ENCODE data around the gene TNFRSF12A. TPM values are rescaled to one million over a fixed set of nuclear protein-coding genes. Genes with fewer than 3 reads are reported as not detected.

TNFRSF12A gene
- total and polyA plus RNA-seq, 2 of the 13 experiments (the other 11 are each of a cell fraction or from before 2014, with no cell fraction given), result 61.9 to 66.0 TPM

DNA sequence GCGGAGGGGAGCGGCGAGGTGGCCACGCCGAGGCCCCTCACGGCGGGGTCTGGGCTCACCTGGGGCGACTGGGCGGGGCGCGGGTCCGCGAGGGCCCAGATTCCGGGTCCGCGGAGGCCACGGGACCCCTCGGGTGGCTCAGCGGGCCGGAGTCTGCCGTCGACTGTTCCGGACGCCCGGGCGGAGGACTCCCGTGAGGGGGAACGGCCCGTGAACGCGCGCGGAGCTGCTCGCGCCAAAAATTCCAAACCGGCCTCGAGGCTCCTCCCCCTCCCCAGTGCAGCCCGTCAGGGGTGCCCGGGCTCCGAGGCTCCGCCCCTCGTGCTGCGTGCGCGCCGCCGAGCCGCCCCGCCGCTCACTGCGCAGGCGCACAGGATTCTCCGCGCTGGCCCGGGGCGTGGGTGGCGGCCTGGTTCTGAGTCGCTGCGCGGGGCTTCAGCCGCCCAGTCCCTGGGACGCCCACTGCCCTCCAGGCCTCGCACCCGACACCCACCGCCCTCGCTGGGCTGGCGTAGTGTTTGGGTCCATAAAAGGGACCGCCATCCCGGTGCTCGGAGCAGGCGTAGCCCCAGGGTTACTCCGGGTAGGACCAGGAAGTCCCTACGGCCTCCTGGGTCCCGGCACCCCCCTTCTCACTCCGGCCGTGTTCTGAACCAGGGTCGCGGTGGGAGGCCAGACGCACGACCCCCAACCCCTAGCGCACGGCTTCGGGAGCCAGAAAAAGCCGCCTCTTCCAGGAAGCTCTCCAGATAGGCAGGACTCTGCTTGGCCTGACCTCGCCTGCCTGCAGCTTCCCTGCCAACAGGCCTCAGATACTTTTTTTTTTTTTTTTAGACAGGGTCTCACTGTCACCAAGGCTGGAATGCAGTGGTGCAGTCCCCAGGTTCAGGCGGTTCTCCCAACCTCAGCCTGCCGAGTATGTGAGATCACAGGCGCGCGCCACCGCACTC lies 39.7 kb upstream of the TNFRSF12A start, which contains the start of gene PKMYT1 (continued):
- TF ChIP-seq, protein P1, sequence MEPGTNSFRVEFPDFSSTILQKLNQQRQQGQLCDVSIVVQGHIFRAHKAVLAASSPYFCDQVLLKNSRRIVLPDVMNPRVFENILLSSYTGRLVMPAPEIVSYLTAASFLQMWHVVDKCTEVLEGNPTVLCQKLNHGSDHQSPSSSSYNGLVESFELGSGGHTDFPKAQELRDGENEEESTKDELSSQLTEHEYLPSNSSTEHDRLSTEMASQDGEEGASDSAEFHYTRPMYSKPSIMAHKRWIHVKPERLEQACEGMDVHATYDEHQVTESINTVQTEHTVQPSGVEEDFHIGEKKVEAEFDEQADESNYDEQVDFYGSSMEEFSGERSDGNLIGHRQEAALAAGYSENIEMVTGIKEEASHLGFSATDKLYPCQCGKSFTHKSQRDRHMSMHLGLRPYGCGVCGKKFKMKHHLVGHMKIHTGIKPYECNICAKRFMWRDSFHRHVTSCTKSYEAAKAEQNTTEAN (CRISPR knock-in tag; conservative IDR thresholded peaks at IDR 0.05), result no peak; the same call in 1 of the 2 replicates
- no peak for TF ChIP-seq HIVEP1 (CRISPR knock-in tag; IDR thresholded peaks at IDR 0.05)
- no peak for TF ChIP-seq ZNF878 (CRISPR knock-in tag; IDR thresholded peaks at IDR 0.05)
- TF ChIP-seq FOXM1 (CRISPR knock-in tag; IDR thresholded peaks at IDR 0.05), result no peak
- no peak for TF ChIP-seq GZF1 (CRISPR knock-in tag; IDR thresholded peaks at IDR 0.05)
- no peak for TF ChIP-seq PRPF4 (IDR thresholded peaks at IDR 0.05; ENCODE audit: low read depth, low read length, poor library complexity, severe bottlenecking)
- TF ChIP-seq PPARG (CRISPR knock-in tag; conservative IDR thresholded peaks at IDR 0.05), result no peak
- TF ChIP-seq SIN3B (IDR thresholded peaks at IDR 0.05; ENCODE audit: low read length), result peak; percentile 83
- TF ChIP-seq, protein P2, sequence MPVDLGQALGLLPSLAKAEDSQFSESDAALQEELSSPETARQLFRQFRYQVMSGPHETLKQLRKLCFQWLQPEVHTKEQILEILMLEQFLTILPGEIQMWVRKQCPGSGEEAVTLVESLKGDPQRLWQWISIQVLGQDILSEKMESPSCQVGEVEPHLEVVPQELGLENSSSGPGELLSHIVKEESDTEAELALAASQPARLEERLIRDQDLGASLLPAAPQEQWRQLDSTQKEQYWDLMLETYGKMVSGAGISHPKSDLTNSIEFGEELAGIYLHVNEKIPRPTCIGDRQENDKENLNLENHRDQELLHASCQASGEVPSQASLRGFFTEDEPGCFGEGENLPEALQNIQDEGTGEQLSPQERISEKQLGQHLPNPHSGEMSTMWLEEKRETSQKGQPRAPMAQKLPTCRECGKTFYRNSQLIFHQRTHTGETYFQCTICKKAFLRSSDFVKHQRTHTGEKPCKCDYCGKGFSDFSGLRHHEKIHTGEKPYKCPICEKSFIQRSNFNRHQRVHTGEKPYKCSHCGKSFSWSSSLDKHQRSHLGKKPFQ (CRISPR knock-in tag; IDR thresholded peaks at IDR 0.05; ENCODE audit: insufficient replicate concordance), result no peak
- TF ChIP-seq, protein P3, sequence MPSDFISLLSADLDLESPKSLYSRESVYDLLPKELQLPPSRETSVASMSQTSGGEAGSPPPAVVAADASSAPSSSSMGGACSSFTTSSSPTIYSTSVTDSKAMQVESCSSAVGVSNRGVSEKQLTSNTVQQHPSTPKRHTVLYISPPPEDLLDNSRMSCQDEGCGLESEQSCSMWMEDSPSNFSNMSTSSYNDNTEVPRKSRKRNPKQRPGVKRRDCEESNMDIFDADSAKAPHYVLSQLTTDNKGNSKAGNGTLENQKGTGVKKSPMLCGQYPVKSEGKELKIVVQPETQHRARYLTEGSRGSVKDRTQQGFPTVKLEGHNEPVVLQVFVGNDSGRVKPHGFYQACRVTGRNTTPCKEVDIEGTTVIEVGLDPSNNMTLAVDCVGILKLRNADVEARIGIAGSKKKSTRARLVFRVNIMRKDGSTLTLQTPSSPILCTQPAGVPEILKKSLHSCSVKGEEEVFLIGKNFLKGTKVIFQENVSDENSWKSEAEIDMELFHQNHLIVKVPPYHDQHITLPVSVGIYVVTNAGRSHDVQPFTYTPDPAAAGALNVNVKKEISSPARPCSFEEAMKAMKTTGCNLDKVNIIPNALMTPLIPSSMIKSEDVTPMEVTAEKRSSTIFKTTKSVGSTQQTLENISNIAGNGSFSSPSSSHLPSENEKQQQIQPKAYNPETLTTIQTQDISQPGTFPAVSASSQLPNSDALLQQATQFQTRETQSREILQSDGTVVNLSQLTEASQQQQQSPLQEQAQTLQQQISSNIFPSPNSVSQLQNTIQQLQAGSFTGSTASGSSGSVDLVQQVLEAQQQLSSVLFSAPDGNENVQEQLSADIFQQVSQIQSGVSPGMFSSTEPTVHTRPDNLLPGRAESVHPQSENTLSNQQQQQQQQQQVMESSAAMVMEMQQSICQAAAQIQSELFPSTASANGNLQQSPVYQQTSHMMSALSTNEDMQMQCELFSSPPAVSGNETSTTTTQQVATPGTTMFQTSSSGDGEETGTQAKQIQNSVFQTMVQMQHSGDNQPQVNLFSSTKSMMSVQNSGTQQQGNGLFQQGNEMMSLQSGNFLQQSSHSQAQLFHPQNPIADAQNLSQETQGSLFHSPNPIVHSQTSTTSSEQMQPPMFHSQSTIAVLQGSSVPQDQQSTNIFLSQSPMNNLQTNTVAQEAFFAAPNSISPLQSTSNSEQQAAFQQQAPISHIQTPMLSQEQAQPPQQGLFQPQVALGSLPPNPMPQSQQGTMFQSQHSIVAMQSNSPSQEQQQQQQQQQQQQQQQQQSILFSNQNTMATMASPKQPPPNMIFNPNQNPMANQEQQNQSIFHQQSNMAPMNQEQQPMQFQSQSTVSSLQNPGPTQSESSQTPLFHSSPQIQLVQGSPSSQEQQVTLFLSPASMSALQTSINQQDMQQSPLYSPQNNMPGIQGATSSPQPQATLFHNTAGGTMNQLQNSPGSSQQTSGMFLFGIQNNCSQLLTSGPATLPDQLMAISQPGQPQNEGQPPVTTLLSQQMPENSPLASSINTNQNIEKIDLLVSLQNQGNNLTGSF (CRISPR knock-in tag; IDR thresholded peaks at IDR 0.05), result no peak
- TF ChIP-seq ZNF564 (CRISPR knock-in tag; IDR thresholded peaks at IDR 0.05), result 0 out of 2 replicates have a peak, but pooled peaks have one; percentile 21
- TF ChIP-seq ZNF383 (CRISPR knock-in tag; IDR thresholded peaks at IDR 0.05; ENCODE audit: borderline replicate concordance), result 0 out of 2 replicates have a peak, but pooled peaks have one; percentile 25
- TF ChIP-seq, protein P4, sequence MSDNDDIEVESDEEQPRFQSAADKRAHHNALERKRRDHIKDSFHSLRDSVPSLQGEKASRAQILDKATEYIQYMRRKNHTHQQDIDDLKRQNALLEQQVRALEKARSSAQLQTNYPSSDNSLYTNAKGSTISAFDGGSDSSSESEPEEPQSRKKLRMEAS (IDR thresholded peaks at IDR 0.05), result peak; percentile 76
- TF ChIP-seq, protein P5, sequence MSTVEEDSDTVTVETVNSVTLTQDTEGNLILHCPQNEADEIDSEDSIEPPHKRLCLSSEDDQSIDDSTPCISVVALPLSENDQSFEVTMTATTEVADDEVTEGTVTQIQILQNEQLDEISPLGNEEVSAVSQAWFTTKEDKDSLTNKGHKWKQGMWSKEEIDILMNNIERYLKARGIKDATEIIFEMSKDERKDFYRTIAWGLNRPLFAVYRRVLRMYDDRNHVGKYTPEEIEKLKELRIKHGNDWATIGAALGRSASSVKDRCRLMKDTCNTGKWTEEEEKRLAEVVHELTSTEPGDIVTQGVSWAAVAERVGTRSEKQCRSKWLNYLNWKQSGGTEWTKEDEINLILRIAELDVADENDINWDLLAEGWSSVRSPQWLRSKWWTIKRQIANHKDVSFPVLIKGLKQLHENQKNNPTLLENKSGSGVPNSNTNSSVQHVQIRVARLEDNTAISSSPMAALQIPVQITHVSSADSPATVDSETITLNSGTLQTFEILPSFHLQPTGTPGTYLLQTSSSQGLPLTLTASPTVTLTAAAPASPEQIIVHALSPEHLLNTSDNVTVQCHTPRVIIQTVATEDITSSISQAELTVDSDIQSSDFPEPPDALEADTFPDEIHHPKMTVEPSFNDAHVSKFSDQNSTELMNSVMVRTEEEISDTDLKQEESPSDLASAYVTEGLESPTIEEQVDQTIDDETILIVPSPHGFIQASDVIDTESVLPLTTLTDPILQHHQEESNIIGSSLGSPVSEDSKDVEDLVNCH (CRISPR knock-in tag; IDR thresholded peaks at IDR 0.05), result no peak
- TF ChIP-seq AKAP8 (CRISPR knock-in tag; IDR thresholded peaks at IDR 0.05), result no peak

Measured in HepG2 (cell line).